EH (cell line): ENCODE results near the gene SCARB1.

ENCODE experiments used
- DNase-seq: peaks from one replicate; pipeline ENCODE4 v3.0.0-alpha.2; 2015; ENCODE audit warnings: low read depth

The SCARB1 gene

GRCh38 chr12:124821252-124822200, 42.1 kb downstream of the SCARB1 start:
- DNase-seq = no peak

DNA sequence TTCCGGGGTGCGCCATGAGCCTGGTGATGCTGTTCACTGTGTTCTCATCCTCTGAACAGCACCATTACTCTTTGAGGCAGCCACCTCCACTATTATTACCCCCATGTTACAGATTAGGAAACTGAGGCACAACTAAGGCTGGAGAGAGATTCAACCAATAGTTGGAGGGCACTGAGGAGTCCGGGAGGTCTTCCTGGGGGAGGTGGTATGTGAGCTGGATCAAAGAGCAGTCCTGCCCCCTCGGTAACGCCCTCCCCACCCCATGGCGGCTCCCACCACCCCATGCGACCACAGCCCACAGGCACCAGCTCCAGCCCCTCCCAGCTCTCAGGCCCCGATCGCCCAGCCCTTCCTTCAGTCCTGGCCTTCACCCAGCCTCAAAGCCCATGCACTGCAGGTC, 43.5 kb downstream of the SCARB1 start:
- no peak for DNase-seq

DNA sequence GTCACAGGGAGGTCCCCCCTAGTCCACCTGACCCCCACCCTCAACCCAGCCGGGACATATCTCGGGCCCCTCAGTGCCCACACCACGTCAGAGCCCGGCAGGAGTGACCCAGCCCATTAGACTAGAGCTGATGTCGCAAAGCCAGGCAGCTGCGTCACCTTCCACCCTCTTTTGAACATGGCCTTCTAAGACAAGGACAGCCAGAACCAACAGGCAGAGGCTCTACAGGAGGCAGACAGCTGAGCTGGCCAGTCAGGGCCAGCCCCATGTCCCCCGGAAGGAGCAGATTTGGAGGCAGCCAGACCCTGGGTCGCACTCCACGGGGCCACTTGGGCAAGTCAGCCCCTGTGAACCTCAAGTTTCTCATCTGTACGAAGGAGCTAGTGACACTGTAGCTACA, 44.1 kb downstream of the SCARB1 start:
- DNase-seq = no peak

- DNase-seq = no peak
Measured at GRCh38 chr12:124819080-124819479, 44.6 kb downstream of the SCARB1 start.

- DNase-seq = no peak
Measured at GRCh38 chr12:124817076-124818000, 46.3 kb downstream of the SCARB1 start.

GRCh38 chr12:124816295-124816854, 47.3 kb downstream of the SCARB1 start:
- no peak for DNase-seq

- no peak for DNase-seq
Measured at GRCh38 chr12:124814741-124815613, 48.7 kb downstream of the SCARB1 start.

GRCh38 chr12:124813782-124814181, 49.9 kb downstream of the SCARB1 start:
- DNase-seq = no peak

DNA sequence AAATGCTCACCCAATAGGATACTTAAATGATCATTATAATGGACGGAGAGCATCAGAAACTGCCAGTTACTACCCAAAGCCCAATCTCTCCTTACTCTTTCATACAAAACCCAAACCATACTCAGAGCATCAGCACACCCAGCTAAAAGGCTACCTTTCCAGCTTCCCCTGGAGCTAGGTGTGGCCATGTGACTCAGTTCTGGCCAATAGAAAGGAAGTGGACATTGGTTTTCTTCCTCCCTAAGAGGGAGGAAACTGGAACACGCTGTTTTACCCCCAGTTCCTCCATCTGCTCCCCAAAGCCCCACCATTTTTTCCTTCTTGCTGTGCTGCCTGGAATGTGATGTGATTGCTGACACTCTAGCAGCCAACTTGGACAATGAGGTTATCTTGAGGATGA, 50.7 kb downstream of the SCARB1 start:
- DNase-seq = no peak

- no peak for DNase-seq
Measured at GRCh38 chr12:124812356-124812755, 51.3 kb downstream of the SCARB1 start.

DNA sequence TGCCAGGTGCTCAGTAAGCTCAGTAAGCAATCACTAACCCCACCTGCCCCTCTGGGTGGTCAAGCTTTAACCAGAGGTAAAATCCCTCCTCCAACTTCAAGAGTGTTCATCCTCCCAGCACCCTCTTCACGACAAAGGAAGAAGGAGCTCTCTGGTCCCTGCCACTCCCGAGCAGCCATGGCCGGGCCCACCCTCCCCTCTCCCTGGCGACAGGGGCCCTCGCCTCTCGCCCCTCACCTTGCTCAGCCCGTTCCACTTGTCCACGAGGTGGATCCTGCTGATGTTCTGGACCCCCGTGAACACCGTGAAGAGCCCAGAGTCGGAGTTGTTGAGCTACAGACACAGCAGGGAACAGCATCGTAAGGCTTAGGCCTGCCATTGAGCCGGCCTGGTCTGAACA, 52.0 kb downstream of the SCARB1 start:
- no peak for DNase-seq

DNA sequence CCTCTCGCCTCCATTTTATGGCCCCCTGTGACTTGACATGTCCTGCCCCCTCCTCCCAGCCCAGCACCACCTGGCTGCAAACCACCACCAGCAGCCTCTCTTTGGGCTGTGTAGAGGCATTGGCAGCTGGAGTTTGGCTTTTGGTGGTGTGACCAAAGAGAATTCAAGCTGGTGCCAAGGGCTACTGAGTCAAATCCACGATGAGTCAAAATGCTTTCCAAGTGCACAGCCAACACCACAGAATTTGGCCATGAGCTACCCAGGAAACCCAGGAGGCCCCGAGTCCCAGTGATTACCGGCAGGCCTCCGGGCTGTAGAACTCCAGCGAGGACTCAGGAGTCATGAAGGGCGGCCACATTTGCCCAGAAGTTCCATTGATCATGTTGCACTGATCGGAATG, 53.8 kb downstream of the SCARB1 start:
- peak; percentile 54 for DNase-seq

- DNase-seq = no peak
Measured at GRCh38 chr12:124809391-124809790, 54.3 kb downstream of the SCARB1 start.

DNA sequence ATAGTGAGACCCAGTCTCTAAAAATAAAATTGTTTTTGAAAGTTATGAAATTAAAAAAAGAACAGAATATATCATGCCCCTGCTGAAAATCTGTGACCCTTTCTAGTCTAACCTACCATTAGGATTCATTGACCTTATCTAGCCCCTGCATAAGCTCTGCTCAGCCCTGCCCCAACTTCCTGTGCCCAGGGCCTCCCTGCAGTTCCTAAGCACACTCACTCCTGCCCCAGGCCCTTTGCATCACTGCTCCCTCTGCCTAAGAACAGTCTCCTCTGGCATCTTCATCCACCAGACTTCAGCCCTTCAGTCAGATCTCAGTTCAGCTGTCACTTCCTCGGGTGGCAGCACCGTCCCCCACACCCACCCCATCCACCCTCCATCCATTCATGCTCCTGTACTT, 55.4 kb downstream of the SCARB1 start:
- no peak for DNase-seq

GRCh38 chr12:124805876-124806668, 57.6 kb downstream of the SCARB1 start:
- DNase-seq = no peak

- DNase-seq = no peak
Measured at GRCh38 chr12:124805050-124805449, 58.6 kb downstream of the SCARB1 start.

DNA sequence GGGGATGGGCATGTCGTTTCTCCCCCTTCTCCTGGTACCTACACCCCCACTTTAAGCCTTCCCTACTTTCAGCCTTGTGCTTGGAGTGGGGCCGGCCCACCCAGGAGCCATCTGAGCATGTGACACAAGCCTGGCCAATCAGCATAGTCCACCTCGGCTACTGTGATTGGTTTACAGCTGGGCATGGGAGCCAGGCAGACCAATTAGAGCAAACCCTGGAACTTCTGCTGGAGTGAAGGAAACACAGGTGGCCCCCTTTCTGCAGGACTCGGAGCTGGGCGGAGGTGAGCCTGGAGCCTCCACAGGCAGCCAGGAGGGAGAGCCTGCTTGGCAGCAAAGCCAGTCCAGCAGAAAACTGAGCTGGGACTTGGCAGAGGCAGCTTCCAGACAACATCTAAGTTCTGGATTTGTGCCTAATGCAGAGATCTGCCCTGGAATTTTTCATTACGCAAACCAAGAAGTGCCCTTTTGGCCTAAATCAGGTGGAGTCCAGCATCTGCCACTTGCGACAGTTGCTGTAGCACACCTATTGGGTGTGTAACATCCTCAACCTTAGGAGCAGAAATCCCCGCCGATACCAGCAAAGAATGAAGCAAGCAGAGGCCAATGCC, 59.5 kb downstream of the SCARB1 start:
- peak; percentile 9 for DNase-seq

- no peak for DNase-seq
Measured at GRCh38 chr12:124802361-124802760, 61.3 kb downstream of the SCARB1 start.

GRCh38 chr12:124800506-124800905, 63.2 kb downstream of the SCARB1 start:
- DNase-seq = no peak

DNA sequence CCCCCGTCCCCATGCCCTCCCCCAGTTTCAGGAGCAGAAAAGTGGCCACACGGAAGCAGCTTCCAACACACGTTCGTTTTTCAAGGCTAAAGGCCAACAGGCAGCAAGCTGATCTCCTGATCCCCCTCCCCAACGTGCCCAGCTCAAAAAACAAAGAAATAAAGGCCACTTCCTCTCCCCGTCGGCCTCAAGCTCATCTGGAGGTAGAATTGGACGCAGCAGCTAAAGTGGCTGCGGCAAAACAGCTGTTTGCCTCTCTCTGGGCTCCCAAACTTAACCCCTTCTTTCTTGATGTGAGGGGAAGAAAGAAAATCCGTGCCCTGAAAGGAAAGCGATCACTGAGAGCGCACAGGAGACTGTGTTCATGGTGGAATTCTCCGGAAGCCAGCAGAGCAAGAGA, 66.3 kb downstream of the SCARB1 start:
- DNase-seq = no peak
